ENCODE measurements around the gene CDSN.

DNA sequence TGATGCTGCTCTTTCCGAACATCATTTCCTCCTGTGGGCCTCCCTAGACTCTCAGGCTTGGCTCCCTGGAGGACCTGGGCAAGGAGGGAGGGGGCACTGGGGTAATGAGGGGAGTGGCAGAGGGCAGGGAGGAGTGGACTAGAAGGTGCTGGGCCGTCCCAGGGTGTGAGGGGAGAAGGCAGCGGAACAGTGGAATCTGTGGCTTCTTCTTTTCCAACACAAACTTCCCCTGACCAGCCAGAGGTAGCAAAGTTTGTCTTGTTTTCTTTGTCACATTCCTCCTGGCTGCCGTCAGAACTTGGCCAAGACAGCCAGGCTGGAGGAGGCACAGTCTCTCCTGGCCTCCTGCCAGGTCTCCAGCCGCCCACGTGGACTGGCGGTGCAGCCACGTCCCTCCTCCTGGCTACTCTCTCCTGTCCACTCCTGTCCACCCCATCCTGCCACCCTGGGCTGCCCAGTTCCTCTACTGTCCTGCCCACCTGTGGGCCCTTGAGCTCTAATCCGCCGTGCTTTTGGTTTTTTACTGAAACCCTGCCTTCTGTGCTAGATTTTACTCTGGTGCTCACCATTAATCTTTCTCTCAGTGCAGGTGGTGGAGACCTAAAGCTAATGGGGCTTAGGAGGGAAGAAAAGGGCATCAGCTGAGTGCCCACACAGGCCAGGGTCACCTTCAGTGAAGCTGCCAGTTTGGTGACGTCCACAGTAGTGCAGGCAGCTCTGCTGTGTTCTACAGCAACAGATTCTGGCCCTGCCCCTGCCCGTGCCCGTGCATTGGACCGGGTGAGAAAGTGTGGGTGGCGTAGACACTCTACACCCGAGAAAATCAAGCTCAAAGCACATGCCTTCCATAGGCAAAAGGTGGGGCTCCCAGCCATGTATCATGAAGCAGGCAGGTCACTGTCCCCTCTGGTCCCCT is 2.8 kb upstream of the CDSN start:
- TF ChIP-seq POLR2AphosphoS2 (conservative IDR thresholded peaks at IDR 0.05; ENCODE audit: low read length) (no peak), BHLHE40 (IDR thresholded peaks at IDR 0.05; ENCODE audit: low read depth, low read length) (no peak), RCOR1 (IDR thresholded peaks at IDR 0.05; ENCODE audit: low read depth, low read length) (no peak), NR3C1 (IDR thresholded peaks at IDR 0.05) (no peak), POLR2A (IDR thresholded peaks at IDR 0.05; ENCODE audit: low read length) (no peak)
- TF ChIP-seq, protein P1, sequence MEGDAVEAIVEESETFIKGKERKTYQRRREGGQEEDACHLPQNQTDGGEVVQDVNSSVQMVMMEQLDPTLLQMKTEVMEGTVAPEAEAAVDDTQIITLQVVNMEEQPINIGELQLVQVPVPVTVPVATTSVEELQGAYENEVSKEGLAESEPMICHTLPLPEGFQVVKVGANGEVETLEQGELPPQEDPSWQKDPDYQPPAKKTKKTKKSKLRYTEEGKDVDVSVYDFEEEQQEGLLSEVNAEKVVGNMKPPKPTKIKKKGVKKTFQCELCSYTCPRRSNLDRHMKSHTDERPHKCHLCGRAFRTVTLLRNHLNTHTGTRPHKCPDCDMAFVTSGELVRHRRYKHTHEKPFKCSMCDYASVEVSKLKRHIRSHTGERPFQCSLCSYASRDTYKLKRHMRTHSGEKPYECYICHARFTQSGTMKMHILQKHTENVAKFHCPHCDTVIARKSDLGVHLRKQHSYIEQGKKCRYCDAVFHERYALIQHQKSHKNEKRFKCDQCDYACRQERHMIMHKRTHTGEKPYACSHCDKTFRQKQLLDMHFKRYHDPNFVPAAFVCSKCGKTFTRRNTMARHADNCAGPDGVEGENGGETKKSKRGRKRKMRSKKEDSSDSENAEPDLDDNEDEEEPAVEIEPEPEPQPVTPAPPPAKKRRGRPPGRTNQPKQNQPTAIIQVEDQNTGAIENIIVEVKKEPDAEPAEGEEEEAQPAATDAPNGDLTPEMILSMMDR (IDR thresholded peaks at IDR 0.05) = no peak
- TF ChIP-seq, protein P2, sequence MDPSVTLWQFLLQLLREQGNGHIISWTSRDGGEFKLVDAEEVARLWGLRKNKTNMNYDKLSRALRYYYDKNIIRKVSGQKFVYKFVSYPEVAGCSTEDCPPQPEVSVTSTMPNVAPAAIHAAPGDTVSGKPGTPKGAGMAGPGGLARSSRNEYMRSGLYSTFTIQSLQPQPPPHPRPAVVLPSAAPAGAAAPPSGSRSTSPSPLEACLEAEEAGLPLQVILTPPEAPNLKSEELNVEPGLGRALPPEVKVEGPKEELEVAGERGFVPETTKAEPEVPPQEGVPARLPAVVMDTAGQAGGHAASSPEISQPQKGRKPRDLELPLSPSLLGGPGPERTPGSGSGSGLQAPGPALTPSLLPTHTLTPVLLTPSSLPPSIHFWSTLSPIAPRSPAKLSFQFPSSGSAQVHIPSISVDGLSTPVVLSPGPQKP (IDR thresholded peaks at IDR 0.05; ENCODE audit: low read depth, low read length) = no peak

All from A549 (cell line).